OCI-LY7 (cell line): Measurements from ENCODE around the gene XPR1. TPM values are rescaled to one million over a fixed set of nuclear protein-coding genes. Genes with fewer than 3 reads are reported as not detected.

Experiments used
- BruUV-seq: library from RNA; stranded (reverse); fragments of 400-500 nt; replicated peaks from 2 replicates; lab custom pipeline; 2021; lab: Mats Ljungman, UMichigan
- CTCF ChIA-PET: fragments of 300-600 bp; sonication (Branson Sonifier 250); formaldehyde crosslinking; loops from one replicate; lab custom pipeline; 2022; ENCODE audit warnings: antibody characterized with exemption; ENCODE audit not compliant: unreplicated experiment; lab: Charles Lee
- POLR2A ChIA-PET: fragments of 300-600 bp; sonication (Branson Sonifier 250); formaldehyde crosslinking; loops from one replicate; lab custom pipeline; 2022; ENCODE audit warnings: antibody characterized with exemption; lab: Charles Lee
- DNase-seq: peaks from one replicate; pipeline ENCODE4 v3.0.0-alpha.2; 2015; ENCODE audit warnings: low spot score
- H2AFZ ChIP-seq: fragments of 200-600 bp; sonication (generic), shearing (Covaris generic); 2 replicates; pipeline ENCODE4 v1.6.1; 2014; ENCODE audit warnings: mild to moderate bottlenecking, antibody characterized with exemption, low read length, moderate library complexity
- H3K27ac ChIP-seq: fragments of 200-600 bp; sonication (generic); 2 replicates; pipeline ENCODE4 v1.5.1; 2014; ENCODE audit warnings: mixed run types, low read depth, mild to moderate bottlenecking, moderate library complexity, low read length, inconsistent platforms; ENCODE audit not compliant: poor library complexity, severe bottlenecking
- H3K36me3 ChIP-seq: fragments of 200-600 bp; sonication (generic); 2 replicates; pipeline ENCODE4 v1.6.1; 2014; ENCODE audit warnings: mild to moderate bottlenecking, antibody characterized with exemption, low read length, moderate library complexity, mixed read lengths; ENCODE audit not compliant: insufficient read depth
- H3K4me1 ChIP-seq: fragments of 200-600 bp; sonication (generic); 2 replicates; pipeline ENCODE4 v1.5.1; 2014; ENCODE audit warnings: mild to moderate bottlenecking, low read length; ENCODE audit not compliant: insufficient read depth, poor library complexity, severe bottlenecking
- H3K4me2 ChIP-seq: fragments of 200-600 bp; sonication (generic); 2 replicates; pipeline ENCODE4 v1.6.1; 2014; ENCODE audit warnings: mild to moderate bottlenecking, low read length
- H3K4me3 ChIP-seq: fragments of 200-600 bp; sonication (generic); 2 replicates; pipeline ENCODE4 v1.5.1; 2014; ENCODE audit warnings: mild to moderate bottlenecking, low read depth, low read length; ENCODE audit not compliant: poor library complexity, severe bottlenecking
- H3K79me2 ChIP-seq: fragments of 200-600 bp; sonication (generic); 2 replicates; pipeline ENCODE4 v1.6.1; 2016; ENCODE audit warnings: low read depth, mild to moderate bottlenecking, low read length, moderate library complexity, mixed read lengths; ENCODE audit not compliant: insufficient read depth
- H3K9me2 ChIP-seq: fragments of 200-600 bp; sonication (generic); 2 replicates; pipeline ENCODE4 v1.6.1; 2016; ENCODE audit warnings: mild to moderate bottlenecking, low read length, mixed read lengths; ENCODE audit not compliant: insufficient read depth
- H3K9me3 ChIP-seq: fragments of 200-600 bp; sonication (generic); 2 replicates; pipeline ENCODE4 v1.6.1; 2014; ENCODE audit warnings: mild to moderate bottlenecking, mixed run types, low read length, mixed read lengths
- H4K20me1 ChIP-seq: fragments of 200-600 bp; sonication (generic); 2 replicates; pipeline ENCODE4 v1.6.1; 2014; ENCODE audit warnings: mild to moderate bottlenecking, antibody characterized with exemption, low read length, moderate library complexity, mixed read lengths; ENCODE audit not compliant: insufficient read depth
- EZH2phosphoT487 ChIP-seq: fragments of 200-600 bp; sonication (generic); IDR thresholded peaks from 2 replicates; pipeline ENCODE4 v1.6.1; 2018; ENCODE audit warnings: low read depth, borderline replicate concordance, mild to moderate bottlenecking, mixed run types, antibody characterized with exemption, low read length, moderate library complexity, mixed read lengths
- intact Hi-C: fragments of 100-400 bp; cut with micrococcal nuclease; formaldehyde crosslinking; loops from one replicate; pipeline ENCODE4 v1.10.0; 2022; ENCODE audit not compliant: unreplicated experiment
- total RNA-seq, 2 experiments: library from RNA; depleted of rRNA in 1 of 2; stranded (reverse); fragments of >200 nt in 1 of 2; shearing (Covaris generic) in 1 of 2; gene quantifications; 2 replicates each; pipeline ENCODE4 v1.2.3, GENCODE V29; 2014 to 2022
- TF ChIP-seq, protein P1 (sequence below): fragments of 200-600 bp; sonication (generic); conservative IDR thresholded peaks from 2 replicates; pipeline ENCODE4 v1.5.1; 2014; ENCODE audit warnings: mild to moderate bottlenecking, antibody characterized with exemption, low read length, moderate library complexity, mixed read lengths

The XPR1 gene
- total RNA-seq, 2 experiments from 2014 or later: 8.6 to 17.2 TPM

DNA sequence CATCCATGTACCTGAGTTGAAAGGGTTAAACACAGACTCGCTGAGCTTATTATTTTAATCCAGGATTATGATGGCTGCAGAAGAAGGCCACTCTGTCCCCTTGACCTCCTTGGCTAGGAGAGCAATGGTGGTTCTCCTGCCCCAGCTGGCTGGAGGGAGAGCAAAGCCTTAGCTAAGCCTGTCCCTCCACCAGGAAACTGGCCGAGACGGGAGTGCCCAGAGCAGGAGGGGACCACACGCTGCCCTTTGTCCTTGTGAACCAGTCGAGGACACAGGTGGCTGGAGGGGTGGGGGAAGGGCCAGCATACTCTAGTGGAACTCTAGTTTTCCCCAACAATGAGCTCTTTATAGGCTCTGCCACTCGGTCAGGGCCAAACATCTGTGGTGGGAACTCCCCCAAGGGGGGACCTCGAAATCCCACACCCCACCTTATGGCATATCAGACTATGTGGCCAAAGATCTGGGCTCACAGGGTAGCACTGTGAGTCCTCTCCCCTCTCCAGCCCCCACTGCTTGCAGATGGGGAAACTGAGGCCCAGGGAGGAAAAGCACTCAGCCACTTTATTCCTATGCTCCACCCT is 293.7 kb downstream of the XPR1 start:
- DNase-seq: no peak
- no peak overlapping the region for H2AFZ ChIP-seq
- H3K36me3 ChIP-seq: no peaks in the 10 kb centered on the region
- H3K9me2 ChIP-seq: no peaks in the 10 kb centered on the region
- ChIA-PET POLR2A (interaction anchor here (0.6 to 0.8 kb wide), 2 partner anchors 10 to 98 kb away, joined by 3 to 5 read pairs; no protein-coding TSS in a partner anchor), CTCF (no interaction called here)
- H3K9me3 ChIP-seq: no peaks in the 10 kb centered on the region
- BruUV-seq: no TSS peak
- H3K4me3 ChIP-seq: no peak overlapping the region
- no peaks in the 10 kb centered on the region for H3K4me1 ChIP-seq
- no peaks in the 10 kb centered on the region for H4K20me1 ChIP-seq
- intact Hi-C loops: no loop called here
- H3K27ac ChIP-seq: no peak overlapping the region
- TF ChIP-seq, protein P1, sequence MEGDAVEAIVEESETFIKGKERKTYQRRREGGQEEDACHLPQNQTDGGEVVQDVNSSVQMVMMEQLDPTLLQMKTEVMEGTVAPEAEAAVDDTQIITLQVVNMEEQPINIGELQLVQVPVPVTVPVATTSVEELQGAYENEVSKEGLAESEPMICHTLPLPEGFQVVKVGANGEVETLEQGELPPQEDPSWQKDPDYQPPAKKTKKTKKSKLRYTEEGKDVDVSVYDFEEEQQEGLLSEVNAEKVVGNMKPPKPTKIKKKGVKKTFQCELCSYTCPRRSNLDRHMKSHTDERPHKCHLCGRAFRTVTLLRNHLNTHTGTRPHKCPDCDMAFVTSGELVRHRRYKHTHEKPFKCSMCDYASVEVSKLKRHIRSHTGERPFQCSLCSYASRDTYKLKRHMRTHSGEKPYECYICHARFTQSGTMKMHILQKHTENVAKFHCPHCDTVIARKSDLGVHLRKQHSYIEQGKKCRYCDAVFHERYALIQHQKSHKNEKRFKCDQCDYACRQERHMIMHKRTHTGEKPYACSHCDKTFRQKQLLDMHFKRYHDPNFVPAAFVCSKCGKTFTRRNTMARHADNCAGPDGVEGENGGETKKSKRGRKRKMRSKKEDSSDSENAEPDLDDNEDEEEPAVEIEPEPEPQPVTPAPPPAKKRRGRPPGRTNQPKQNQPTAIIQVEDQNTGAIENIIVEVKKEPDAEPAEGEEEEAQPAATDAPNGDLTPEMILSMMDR: no peak
- no peak for TF ChIP-seq EZH2phosphoT487
- no peak overlapping the region for H3K4me2 ChIP-seq
- no peaks in the 10 kb centered on the region for H3K79me2 ChIP-seq

DNA sequence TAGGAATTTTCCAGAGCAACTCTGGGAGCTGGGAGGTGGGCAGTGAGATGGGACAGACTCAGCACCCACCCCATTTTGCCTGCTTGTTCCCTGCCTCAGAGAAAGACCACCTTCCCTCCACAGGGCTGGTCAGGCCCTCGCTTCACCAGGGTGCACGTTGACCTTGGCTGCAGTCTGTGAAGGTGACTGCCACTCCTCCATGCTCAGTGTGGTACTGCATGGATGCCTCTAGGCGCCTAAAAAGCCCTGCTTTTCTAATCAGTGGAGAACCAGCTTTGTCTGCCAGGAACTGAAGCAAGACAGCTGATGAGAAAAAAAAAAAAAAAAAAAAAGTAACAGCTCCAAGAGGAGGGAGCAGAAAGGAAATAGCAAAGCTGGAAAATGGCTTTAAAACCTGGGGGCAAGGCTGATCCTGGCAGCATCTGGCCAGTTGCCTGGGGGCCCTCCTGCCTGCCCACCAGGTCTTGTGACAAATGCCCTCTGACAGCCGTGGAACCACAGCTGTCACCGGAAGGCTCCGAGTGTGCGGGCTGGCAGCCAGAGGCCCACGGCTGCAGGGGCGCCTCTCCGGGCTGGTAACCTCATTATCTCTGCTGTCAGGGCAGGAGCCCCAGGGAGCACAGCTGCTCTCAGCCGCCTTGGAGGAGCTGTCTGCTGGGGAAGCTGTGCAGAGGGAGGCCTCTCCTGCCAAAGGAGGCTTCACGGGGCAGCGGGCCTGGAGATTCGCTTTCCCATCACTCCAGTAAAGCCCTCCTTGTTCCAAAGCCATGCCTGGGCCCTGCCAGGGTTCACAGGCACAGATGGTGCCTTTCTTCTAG is 294.6 kb downstream of the XPR1 start:
- ChIA-PET CTCF (interaction anchor here (0.6 kb wide), 1 partner anchor 9 kb away, joined by 3 read pairs; no protein-coding TSS in a partner anchor), POLR2A (interaction anchor here (0.6 to 0.7 kb wide), 4 partner anchors 17 to 629 kb away, joined by 3 to 5 read pairs (median 4); no protein-coding TSS in a partner anchor)
- Histone ChIP-seq H3K4me1 (no peaks in the 10 kb centered on the region), H3K9me3 (no peaks in the 10 kb centered on the region), H3K36me3 (no peaks in the 10 kb centered on the region), H3K4me3 (no peak overlapping the region), H2AFZ (no peak overlapping the region), H3K9me2 (no peaks in the 10 kb centered on the region), H3K79me2 (no peaks in the 10 kb centered on the region), H3K4me2 (no peak overlapping the region), H3K27ac (no peak overlapping the region), H4K20me1 (no peaks in the 10 kb centered on the region)
- BruUV-seq: no TSS peak
- intact Hi-C loops: no loop called here
- DNase-seq: peak; percentile 44
- TF ChIP-seq EZH2phosphoT487: no peak
- TF ChIP-seq, protein P1: no peak

DNA sequence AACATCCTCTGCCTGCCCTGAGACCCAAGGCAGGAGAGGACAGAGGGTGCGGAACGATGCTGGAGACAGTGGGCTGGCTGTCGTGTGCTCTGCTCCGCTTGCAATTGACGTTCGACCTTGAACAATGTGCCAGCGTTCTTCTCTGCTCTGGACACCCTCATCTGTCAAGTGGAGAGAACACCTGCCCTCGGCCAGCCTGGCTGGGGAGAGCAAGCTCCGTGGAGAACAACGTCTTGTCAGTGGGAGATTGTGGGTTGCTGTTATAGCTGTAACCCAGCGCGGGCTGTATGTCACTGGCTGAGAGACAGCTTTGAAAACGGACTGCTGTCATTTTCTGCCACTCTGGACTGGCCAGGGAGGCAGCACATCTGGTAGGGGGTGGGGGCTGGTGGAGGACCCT is 295.5 kb downstream of the XPR1 start:
- intact Hi-C loops: no loop called here
- no peaks in the 10 kb centered on the region for H3K36me3 ChIP-seq
- H4K20me1 ChIP-seq: no peaks in the 10 kb centered on the region
- no peak overlapping the region for H2AFZ ChIP-seq
- ChIA-PET POLR2A (no interaction called here), CTCF (no interaction called here)
- no peak overlapping the region for H3K4me2 ChIP-seq
- no peaks in the 10 kb centered on the region for H3K9me3 ChIP-seq
- DNase-seq: no peak
- BruUV-seq: no TSS peak
- no peak overlapping the region for H3K27ac ChIP-seq
- H3K79me2 ChIP-seq: no peaks in the 10 kb centered on the region
- H3K4me1 ChIP-seq: no peaks in the 10 kb centered on the region
- H3K4me3 ChIP-seq: no peak overlapping the region
- TF ChIP-seq EZH2phosphoT487: no peak
- TF ChIP-seq, protein P1: no peak
- H3K9me2 ChIP-seq: no peaks in the 10 kb centered on the region
